Fibroblast of lung (primary cell): Measurements from ENCODE around the gene APOL4.

Experiments
- EZH2 ChIP-seq: IDR thresholded peaks from 2 replicates; pipeline ENCODE4 v1.5.1; 2012; ENCODE audit warnings: low read length, control low read depth, mild to moderate bottlenecking; ENCODE audit errors: missing control alignments
- TF ChIP-seq, protein P1 (sequence below), 2 donors: IDR thresholded peaks in 1 of 2; conservative IDR thresholded peaks in 1 of 2; 1 replicate in 1 of 2; 2 replicates in 1 of 2; pipeline ENCODE4 v1.5.1; 2011 to 2012; ENCODE audit warnings: low read length in 2 of 2, control low read depth in 1 of 2, inconsistent platforms in 1 of 2, low read depth in 1 of 2, mild to moderate bottlenecking in 1 of 2

DNA sequence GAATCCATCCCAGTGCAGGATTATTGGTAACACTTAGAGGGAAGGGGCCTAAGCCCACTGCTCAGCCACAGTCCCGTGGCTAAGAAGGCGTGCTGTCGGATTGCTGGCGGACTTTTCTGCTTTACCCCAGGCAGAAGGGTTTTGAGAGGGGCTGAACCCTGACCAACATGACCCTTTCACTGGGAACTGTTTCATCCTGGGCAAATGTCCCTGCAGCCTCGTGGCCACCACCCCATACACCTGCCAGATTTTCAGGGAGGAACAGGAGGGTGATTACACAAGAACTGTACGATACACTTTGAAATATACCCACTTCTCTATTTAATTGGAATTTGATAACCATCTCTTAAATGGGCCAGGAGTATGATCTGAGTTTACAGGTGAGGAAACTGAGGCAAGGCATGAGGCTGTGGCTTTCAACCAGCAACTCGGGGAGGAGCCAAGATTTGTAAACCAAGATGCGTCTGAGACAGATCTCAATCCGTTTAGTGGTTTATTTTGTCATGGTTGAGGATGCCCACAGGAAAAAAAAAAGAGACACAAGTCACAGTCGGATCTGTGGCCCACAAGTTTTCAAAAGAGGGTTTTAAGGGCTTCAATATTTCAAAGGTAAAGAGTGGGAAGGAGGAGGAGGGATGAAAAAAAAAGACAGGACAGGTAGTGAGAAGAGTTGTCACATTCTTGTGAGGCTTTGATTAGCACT, 34.9 kb downstream of the APOL4 start:
- TF ChIP-seq, protein P1, sequence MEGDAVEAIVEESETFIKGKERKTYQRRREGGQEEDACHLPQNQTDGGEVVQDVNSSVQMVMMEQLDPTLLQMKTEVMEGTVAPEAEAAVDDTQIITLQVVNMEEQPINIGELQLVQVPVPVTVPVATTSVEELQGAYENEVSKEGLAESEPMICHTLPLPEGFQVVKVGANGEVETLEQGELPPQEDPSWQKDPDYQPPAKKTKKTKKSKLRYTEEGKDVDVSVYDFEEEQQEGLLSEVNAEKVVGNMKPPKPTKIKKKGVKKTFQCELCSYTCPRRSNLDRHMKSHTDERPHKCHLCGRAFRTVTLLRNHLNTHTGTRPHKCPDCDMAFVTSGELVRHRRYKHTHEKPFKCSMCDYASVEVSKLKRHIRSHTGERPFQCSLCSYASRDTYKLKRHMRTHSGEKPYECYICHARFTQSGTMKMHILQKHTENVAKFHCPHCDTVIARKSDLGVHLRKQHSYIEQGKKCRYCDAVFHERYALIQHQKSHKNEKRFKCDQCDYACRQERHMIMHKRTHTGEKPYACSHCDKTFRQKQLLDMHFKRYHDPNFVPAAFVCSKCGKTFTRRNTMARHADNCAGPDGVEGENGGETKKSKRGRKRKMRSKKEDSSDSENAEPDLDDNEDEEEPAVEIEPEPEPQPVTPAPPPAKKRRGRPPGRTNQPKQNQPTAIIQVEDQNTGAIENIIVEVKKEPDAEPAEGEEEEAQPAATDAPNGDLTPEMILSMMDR (conservative IDR thresholded peaks at IDR 0.05 in 1 of 2, IDR thresholded peaks at IDR 0.05 in 1 of 2; ENCODE audit: low read depth in 1 of 2, low read length in 2 of 2), result no peak
- no peak for TF ChIP-seq EZH2
